ENCODE measurements around the gene C11orf91.
A peak's percentile ranks its signal among the peaks of the same experiment; 100 is the strongest.

- no peak for TF ChIP-seq CTCF (IDR thresholded peaks at IDR 0.05)
- TF ChIP-seq POLR2A (IDR thresholded peaks at IDR 0.05) = peak in 1 of 2 donors; percentile 44
Measured at GRCh38 chr11:33722590-33723234, 22.1 kb upstream of the C11orf91 start.
